Measurements from ENCODE around the gene ZPR1.
"Not testable (repeated sequence)": the region's sequence is repeated elsewhere in the genome, so short reads cannot be mapped to it uniquely, and the experiment has no call there.

ZPR1 gene

DNA sequence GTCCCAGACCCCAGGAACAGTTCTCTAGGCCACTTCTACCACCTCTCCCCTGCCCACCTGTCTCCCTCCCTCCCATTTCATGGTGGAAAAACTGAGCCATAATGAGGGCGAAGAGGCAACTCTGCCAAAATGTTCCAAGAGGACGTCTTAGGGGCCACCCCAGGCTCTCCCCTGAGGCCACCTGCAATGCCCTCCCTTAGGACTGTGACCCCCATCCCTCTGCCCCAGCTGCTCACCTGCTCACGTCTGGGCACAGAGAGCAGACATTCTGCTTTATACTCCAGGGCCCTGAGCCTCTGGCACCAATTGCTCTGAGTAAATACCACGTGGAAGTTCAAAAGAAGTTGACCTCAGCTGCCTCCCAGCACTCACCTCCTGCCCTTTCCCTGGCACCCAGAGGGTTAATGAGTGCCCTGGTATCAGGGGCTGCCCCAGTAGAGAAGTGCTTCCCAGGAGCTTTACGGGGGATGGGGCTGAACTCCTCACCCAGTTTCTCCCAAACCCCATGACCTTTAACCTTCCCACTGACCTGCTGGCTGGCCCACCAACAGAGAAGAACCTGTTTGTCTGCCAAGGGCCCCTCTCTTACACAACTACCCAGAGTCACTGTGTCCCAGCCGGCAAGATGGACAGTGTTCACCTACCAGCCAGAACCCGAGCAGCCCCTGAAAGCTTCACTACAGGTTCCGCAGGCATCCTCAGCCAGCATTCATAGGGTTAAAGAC is 4.5 kb upstream of the ZPR1 start:
- DNase-seq, result no peak

DNA sequence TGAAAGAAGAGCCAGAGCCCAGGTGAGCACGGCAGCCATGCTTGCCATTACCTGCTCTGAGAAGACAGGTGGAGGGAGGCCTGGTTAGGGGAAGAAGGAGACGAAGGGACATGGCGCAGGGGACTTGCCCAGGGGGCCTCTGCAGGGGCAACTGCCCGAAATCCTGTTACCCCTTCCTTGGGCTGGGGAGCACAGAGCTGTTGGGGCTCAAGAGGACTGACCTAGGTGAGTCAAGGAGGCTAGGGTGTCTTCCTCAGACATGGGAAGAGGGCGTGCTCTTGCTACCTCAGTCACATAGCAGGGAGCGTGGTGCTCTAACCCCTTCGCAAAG is 4.0 kb upstream of the ZPR1 start, which contains the start of gene APOA5:
Gene APOA5, minus strand, starts transcription at position 67 of the 331 bp plus-strand sequence. Its CDS starts 19 bp downstream, at position 48.
- no peak for DNase-seq

DNA sequence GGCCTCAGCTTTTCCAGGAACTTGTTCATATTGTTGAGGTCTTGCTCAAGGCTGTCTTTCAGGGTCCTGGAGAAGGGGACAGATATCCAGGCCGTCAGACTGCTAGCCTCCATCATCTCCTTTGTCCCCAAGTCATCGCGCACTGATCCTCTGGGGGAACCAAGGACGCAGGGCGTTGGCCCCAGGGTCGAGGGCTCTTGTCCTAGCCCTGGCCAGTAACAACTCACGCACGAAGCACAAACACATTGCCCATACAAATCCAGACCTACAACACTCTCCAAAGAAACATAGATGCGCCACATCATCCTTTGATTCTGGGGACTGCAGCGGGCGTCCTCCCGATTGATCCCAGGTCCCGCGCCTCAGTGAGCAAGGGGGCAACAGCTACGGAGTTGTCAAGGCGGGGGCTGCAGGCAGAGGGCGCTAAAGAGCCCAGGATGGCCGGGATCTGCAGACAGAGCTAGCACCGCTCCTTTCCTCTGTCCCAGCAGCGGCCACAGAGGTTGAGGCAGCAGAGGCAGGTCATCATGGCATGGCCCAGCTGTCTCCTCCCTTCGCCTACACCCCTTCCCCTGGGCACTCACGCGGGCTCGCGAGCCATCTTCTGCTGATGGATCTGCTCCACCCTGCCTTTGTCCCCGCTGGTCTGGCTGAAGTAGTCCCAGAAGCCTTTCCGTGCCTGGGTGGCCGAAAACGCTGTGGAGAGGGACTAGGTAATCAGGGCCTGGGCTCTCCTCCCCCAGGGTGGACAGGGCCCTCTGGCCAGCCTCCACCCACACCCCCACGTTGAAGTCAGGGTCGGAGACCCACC is 3.4 kb upstream of the ZPR1 start:
- DNase-seq, result peak; percentile 66

DNA sequence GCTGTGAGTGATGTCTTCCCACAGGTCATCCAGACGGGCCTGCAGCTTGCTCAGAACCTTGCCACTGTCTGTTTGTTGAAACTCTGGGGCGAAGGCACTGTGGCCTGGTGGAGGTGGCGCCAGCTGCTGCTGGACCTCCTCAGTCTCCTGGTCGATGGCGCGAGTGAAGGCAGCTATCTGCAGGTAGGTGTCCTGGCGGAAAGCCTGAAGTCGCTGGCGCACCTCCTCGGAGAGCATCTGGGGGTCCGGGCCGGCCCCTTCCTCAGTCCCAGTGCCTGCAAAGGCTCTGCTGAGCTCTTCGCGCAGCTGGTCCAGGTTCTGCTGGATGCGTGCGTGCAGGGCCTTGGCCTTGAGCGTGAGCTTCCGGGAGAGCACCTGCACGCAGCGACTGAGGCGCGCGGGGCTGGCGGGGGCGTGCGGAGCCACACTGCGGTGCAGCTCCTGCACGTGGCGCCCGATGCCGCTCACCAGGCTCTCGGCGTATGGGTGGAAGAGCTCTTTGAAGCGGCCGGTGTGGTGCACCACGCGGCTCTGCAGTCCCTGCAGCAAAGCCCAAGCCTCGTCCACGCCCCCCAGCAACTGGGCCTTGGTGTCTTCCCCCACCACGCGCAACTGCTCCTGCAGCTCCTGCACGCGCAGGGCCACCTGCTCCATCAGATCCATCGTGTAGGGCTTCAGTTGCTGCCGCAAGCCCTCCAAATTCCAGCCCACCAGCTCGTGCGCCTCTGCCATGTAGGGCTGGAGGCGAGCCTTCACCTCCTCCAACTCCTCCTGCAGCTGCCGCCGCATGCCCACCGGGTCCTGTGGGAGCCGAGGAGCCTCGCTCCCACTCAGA is 2.6 kb upstream of the ZPR1 start:
- no peak for DNase-seq

DNA sequence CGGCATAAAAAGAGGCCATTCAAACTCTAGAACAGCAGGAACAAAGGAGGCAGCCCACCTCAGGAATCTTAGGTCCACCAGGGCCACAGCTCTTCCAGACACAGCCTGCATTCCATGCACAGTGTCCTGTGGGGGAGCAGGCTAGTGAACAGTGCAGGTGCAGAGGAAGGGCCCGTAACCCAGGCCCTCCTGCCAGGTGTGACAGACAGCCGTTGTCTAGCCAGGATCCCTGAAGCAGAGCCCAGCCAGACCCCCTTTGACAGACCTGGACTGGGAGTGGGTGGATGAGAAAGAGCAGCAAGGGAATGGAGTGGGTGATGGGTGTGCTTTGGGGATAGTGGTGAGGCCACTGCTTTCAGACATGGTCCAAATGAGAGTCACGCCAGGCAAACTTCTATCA is 1.2 kb upstream of the ZPR1 start:
- no peak for DNase-seq

DNA sequence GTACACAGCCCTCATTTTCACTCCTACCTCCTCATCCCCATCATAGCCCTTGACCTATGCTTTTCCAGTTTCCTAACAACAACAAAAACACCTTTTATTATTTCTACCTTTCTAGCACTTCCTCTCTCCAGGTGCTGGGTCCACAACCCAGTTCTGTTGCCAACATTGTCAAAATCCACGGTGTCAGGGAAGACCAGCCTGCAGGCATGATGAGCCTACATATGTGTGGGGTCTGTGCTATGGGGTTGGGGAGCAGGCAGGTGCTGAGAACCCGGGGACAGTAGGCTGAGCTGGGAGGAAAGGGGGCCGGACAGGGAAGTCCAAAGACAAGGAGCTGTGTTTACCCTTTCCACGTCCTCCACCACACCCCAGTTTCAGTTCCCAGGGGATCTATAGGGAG is 711 bp upstream of the ZPR1 start:
- no peak for DNase-seq

DNA sequence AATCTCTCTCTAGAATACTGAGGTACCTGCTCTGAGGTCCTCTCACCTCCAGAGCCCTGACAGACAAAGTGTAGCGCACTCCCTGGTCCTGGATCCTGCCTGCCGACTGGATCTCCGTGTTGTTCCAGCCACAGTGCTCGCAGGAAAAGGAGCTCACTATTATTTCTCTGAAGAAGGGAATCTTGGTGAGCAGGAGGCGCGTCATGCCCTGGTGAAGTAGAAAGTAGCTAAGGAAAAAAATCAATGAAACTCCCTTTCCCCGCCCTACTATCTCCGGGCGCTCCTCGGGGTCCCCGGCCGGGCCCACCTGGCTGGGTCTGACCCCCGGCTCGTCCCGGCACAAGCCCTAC is 412 bp downstream of the ZPR1 start:
- DNase-seq, result no peak

DNA sequence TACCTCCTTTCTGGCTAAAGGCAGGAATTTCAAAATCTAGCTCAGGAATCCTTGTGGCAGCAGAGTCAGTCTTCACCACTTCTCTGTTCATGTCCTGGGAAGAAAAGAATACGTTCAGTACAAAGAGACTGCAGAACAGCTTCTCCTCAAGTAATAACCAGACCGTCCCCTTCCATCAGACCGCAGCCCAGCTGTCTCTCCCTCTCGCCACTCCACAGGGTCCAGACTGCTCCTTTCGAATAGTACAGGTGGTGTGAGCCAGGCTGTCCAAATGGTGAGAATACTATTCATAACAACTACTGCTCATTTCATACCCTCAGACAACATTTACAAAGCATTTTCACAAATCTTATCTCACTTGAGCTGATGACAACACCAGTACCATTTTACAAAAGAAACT is 857 bp downstream of the ZPR1 start:
- DNase-seq, result no peak

DNA sequence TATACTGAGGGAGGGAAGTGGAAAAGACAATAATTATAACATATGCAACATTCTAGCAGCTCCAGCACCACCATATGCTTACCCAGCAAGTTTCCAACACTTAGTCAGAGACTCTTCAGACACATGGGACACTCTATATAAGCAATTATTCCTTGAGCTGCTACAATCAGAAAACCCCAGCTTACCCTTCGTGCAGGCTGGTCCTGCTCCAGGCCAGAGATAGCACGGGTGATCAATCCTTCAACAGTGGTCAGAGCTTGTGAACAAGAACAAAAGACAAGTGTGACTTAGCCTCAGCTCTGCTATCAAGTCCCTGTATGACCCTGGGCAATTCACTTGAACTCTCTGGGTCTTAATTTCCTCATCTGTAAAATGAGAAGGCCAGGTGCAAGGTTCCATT is 1.5 kb downstream of the ZPR1 start:
- DNase-seq, result no peak

DNA sequence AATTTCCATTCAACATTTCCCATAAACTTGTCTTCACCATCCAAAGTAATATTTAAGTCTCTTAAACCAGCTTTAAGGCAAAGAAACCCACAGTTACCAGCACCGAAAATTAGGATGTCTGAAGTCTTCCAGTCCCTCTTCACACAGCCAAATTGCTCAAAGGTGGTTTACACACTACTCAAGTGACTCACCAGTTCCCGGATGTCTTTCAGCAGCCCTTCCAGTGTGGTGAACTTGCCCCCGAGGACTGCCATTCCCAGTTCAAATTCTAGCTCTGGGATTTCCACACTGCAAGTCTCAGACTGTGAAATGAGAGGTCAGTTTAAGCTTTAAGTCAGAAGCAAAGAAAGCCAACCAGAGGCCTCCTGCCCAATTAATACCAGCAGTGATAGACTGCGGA is 5.1 kb downstream of the ZPR1 start:
- DNase-seq, result no peak

DNA sequence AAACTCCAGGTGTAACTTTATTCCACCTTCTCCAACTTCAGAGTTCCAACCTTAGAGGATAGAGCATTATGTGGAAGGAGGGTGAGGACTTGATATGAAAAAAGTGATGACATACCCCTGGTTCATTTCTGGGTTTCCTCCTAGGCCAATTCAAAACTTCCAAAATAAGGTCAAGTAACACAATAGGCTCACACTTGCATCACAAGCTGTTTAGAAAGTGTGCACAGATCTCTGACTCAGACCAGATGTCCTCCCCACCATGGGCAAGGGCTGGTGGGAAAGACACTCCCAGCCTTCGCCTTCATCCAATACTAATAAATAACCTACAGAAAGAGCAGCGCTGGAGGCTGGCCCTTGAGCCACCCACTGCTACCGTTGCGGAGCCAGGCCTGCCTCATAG is 9.3 kb downstream of the ZPR1 start:
- no peak for DNase-seq

DNA sequence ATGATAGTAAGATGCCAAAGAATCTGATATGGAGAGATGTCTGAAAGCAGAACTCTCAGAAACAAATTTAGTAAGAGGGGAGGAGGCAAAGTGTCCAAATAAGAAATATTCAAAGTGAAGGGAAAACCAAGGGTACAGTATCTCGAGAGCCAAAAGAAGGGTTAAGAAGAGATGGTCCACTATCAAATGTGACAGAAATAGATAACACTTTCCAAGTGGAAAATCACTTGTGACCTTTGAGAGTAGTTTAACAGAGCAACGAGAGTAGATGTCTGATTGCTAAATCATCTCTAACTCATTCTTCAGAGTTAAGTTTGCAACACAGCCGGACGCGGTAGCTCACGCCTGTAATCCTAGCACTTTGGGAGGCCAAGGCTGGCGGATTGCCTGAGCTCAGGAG is 10.8 kb downstream of the ZPR1 start:
- no peak for DNase-seq

DNA sequence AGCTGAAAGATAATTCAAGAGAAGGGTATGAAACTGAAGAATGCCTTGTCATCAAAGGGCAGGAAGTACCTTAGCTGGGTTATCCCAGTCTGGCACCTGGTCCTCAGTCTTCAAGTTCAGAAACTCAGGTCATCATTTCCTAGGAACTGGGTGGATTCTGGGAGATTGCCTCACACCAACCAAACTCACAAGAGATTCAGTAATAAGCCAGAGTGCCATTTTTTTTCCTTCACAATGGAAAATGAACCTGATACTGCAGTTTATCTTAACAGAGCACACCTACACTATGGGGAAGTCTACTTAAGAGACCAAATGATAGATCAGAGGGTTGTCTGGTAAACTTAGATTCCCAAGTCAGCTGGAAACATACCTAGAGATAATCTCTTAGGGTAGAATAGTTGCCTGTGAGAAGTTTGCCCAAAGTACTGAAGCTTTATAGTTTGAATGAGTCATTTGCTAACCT is 11.3 kb downstream of the ZPR1 start:
- no peak for DNase-seq

DNA sequence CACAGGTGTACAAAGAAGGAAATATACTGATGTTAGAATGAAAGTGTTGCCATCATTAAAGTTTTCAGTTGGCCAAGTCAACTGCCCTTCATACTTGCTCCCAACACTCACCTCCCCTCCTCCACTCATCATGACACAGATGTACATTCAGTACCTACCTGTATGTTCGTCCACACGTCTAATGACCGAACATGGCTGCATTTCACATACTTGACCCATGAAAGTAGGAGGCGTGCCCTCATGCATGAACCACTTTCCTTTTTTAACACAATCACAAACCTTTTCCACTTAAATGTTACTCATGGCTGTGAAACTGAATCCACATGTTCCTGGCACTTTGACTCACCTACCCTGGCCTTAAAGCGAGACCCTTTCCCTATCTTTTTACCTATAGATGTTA is 11.8 kb downstream of the ZPR1 start:
- no peak for DNase-seq

DNA sequence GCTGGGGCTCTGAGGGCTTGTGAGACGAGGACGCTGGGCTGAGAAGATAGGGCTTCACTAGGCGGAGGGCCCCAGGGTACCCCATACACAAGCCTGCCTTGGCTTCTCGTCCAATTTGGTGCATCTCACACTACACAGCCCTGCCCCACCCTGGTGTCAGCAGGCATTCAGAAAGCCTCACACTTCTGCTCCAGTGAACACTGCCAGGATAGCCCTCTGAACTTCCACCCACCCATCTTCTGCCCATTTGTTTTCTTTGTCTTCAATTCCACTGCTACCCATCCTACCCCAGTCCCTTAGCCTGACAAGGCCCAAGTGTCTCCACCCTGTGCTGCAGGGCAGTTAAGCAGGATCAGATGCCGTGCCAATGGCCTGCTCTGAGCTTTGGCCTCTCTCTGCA is 13.2 kb downstream of the ZPR1 start:
- no peak for DNase-seq

DNA sequence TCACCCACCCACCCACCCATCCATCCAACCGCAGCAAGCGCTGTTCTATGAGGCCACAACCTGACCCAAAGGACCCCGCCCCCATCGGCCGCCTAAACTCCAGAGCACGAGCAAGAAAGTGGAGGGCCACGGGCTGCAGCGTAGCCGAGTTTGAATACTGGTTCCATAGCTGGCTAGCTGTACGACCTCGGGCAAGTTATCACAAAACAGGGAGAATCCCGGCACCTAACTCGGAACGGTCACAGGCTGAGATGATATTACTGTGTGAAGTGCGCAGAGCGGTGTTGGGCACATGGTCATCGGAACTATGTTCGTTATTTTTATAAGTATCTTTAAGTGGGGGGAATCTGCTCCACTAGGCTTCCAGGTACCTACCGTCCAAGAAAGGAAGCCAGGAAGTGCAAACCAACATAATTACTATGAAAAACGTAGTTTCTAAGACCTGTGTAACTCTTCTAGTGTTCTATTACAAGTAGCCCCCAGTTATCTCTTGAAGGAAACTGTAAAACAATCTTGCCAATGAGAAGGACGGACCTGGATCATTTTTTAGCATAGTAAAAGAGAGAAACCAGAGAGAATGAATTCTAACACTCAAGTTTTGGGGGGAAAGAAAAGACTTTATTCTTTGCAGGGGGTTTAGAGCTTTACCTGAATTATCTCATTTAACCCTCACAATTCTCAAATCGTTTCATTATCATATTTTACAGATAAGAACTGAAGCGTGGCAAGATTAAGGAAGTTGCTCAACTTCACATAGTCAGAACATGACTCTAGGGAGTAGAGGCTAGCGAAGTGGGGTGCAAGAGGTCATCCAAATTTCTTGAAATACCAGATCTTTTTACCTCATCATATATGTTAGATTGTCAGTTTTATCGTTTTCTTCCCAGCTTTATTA is 14.4 kb downstream of the ZPR1 start:
- DNase-seq, result peak; percentile 71

DNA sequence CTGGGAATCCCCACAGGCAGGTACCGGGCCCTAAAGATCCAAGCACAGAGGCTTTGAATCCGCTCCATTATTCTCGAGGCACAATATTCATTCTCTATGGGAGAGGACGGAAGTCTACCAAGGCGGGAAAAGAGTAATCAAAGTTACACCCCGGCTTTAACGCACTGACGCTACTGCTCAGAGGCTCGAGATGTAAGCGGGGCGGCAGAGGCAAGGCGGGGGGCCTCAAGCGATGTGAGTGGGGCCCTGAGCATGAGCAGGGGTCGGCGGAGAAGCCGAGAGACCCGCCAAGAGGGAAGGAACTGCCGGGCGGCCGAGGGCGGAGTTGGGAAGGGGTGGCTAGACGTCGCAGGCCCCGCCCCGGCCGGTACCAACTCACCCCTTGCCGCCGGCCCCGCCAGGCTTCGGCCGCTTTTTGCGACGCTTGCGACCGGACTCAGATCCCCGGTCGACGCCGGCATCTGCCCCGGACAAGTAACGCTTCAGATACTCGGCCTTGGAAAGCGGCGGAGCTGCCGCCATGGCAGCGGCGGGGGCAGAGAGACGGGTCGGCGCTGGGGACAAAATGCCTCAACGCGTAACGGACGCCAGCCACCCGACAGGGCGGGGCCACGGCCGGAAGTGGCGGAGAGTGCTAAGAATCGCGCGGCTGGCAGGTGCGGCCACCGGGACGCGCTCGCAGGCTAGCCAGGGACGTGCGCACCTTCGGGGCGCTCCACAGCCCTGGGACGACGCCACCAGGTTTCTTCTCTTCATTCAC is 15.2 kb downstream of the ZPR1 start, which contains the start of gene BUD13:
Gene BUD13, minus strand, starts transcription at position 545 of the 760 bp plus-strand sequence. Its CDS starts 23 bp downstream, at position 522.
- DNase-seq, result peak; percentile 94

DNA sequence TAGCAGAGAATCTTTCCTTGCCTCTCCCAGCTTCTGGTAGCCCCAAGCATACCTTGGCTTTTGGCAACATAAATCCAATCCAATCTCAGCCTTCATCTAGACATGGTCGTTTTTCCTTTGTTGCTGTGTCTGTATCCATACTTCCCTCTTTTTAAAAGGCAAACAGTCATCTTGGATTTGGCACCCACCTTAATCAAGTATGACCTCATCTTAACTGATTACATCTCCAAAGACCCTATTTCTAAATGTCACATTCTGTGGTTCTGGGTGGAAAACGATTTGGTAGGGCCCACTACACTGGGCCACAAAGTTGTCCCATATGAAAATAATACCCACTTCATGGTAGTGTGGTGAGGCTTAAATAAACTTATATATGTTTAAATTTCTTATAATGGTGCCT is 15.9 kb downstream of the ZPR1 start:
- DNase-seq, result no peak

DNA sequence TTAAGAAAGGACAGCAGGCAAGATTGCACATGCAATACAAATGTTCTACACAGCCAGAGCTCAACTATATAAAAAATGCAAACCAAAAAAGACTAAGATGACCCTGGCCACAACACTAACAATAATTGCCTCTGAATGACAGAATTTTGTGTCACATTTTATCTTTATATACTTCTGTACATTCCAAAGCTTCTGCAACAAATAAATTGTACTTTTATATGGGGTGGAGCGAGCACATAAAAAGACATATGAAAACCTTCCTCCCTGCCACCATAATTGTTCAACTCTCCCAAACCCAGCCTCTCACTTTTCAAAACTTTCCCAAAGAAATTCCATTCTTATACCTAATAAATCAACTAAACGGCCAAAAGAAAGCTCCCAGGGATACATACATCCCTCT is 25.7 kb downstream of the ZPR1 start:
- no peak for DNase-seq

DNA sequence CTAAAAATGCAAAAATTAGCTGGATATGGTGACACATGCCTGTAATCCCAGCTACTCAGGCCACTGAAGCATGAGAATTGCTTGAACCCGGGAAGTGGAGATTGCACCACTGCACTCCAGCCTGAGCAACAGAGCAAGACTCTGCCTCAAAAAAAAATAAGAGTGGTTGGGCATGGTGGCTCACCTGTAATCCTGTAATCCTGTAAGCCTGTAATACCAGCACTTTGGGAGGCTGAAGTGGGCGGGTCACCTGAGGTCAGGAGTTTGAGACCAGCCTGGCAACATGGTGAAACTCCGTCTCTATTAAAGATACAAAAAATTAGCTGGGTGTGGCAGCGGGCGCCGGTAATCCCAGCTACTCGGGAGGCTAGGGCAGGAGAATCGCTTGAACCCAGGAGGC is 31.8 kb downstream of the ZPR1 start:
- not testable (repeated sequence) for DNase-seq

DNA sequence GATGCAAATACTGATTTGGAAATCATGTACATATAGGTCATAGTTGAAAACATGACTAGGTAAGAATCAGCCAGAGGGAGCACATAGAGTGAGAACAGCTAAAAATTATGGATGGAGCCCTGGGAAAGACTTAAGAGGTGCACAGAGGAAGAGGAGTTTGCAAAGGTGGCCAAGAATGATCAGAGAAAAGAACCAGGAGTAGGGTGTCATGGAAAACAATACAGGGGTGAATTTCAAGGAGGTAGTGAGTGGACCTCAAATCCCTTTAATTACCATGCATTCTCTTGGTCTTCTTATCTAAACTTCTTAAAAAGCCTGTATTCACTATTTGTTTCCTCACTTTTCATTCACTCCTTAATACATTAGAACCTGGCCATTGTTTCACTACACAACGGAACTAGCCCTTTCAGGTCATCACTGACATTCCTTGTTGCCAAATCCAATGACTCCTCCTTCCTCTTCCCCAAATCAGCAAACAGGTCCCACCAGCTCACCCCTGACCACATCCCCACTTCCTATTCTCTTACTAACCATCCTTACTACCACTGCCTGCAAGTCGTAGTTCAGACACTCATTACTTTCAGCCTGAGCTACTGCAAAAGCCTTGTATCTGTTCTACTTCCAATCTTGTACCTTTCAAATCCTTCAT is 37.6 kb downstream of the ZPR1 start:
- no peak for DNase-seq
